OCI-LY1 (cell line): Measurements from ENCODE around the gene SLC17A9.

ENCODE experiments used
- H2AFZ ChIP-seq: fragments of 200-600 bp; sonication (generic), shearing (Covaris generic); 2 replicates; pipeline ENCODE4 v1.6.0; 2014; ENCODE audit warnings: antibody characterized with exemption, mild to moderate bottlenecking, low read length
- H3F3A ChIP-seq: fragments of 200-600 bp; sonication (generic), shearing (Covaris generic); 2 replicates; pipeline ENCODE4 v1.6.0; 2014; ENCODE audit warnings: mild to moderate bottlenecking, antibody characterized with exemption, low read length, moderate library complexity; ENCODE audit not compliant: insufficient read depth
- H3K27ac ChIP-seq: fragments of 200-600 bp; sonication (generic); 2 replicates; pipeline ENCODE4 v1.5.1; 2014; ENCODE audit warnings: low read length, mixed run types, mild to moderate bottlenecking, low read depth; ENCODE audit not compliant: poor library complexity, severe bottlenecking
- H3K27me3 ChIP-seq: fragments of 200-600 bp; sonication (generic); 2 replicates; pipeline ENCODE4 v1.6.0; 2014; ENCODE audit warnings: antibody characterized with exemption, mild to moderate bottlenecking, low read length, moderate library complexity; ENCODE audit not compliant: insufficient read depth
- H3K36me3 ChIP-seq: fragments of 200-600 bp; sonication (generic); 2 replicates; pipeline ENCODE4 v1.6.1; 2014; ENCODE audit warnings: mild to moderate bottlenecking, antibody characterized with exemption, low read length, moderate library complexity, mixed read lengths; ENCODE audit not compliant: insufficient read depth
- H3K4me1 ChIP-seq: fragments of 200-600 bp; sonication (generic); 2 replicates; pipeline ENCODE4 v1.5.1; 2014; ENCODE audit warnings: mild to moderate bottlenecking, low read length, moderate library complexity; ENCODE audit not compliant: insufficient read depth, severe bottlenecking
- H3K4me2 ChIP-seq: fragments of 200-600 bp; sonication (generic), shearing (Covaris generic); 2 replicates; pipeline ENCODE4 v1.6.1; 2014; ENCODE audit warnings: low read length
- H3K4me3 ChIP-seq: fragments of 200-600 bp; sonication (generic); 2 replicates; pipeline ENCODE4 v1.5.1; 2014; ENCODE audit warnings: low read length, low read depth, mild to moderate bottlenecking, mixed read lengths; ENCODE audit not compliant: poor library complexity, severe bottlenecking
- H3K79me2 ChIP-seq: fragments of 200-600 bp; shearing (Covaris generic); 2 replicates; pipeline ENCODE4 v1.6.1; 2016; ENCODE audit warnings: mixed run types, low read length, mixed read lengths; ENCODE audit not compliant: insufficient read depth
- H3K9ac ChIP-seq: fragments of 200-600 bp; sonication (generic), shearing (Covaris generic); 2 replicates; pipeline ENCODE4 v1.6.1; 2014; ENCODE audit warnings: mild to moderate bottlenecking, low read length, mixed read lengths
- H3K9me2 ChIP-seq: fragments of 200-600 bp; sonication (generic), shearing (Covaris generic); 2 replicates; pipeline ENCODE4 v1.6.1; 2014; ENCODE audit warnings: low read depth, mild to moderate bottlenecking, low read length, mixed read lengths
- H3K9me3 ChIP-seq: fragments of 200-600 bp; shearing (Covaris generic); 2 replicates; pipeline ENCODE4 v1.6.1; 2014; ENCODE audit warnings: low read length, mixed read lengths
- H4K20me1 ChIP-seq: fragments of 200-600 bp; sonication (generic), shearing (Covaris generic); 2 replicates; pipeline ENCODE4 v1.6.0; 2016; ENCODE audit warnings: mild to moderate bottlenecking, low read length; ENCODE audit not compliant: insufficient read depth
- EZH2 ChIP-seq: fragments of 200-600 bp; sonication (generic), shearing (Covaris generic); IDR thresholded peaks from 2 replicates; pipeline ENCODE4 v1.8.0; 2017; ENCODE audit warnings: borderline replicate concordance, mixed run types, mild to moderate bottlenecking, antibody characterized with exemption, low read length, moderate library complexity, mixed read lengths
- TF ChIP-seq, protein P1 (sequence below): fragments of 200-600 bp; sonication (generic), shearing (Covaris generic); IDR thresholded peaks from 2 replicates; pipeline ENCODE4 v1.5.1; 2017; ENCODE audit warnings: mild to moderate bottlenecking, antibody characterized with exemption, low read length, moderate library complexity, mixed read lengths

SLC17A9 gene

DNA sequence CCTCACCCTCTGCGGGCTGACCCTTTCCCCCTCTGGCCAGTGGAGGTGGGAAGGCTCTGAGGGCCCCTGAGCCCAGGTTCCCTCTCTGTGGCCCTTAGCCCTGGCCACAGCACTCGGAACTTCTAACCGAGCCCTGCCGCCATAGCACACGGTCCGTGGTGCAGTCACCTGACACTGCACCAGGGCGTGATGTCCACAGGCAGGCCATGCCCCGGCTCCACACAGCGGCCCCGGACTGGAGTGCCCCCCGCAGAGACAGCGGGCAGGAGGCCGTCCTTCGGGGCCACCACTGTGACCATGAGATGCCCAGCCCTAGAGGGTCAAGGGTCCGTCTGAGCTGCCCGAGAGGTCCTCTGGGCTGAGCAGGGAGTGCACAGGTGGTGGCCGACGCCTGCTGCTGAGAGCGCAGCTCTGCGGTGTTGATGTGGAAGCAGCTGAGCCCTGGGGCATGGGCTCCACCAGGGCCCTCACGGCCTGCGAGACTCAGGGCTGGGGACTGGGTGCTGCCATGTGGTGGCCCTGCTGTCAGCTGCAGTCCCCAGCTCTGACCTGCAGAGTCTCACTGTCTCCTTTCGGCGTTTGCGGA lies 65.4 kb downstream of the SLC17A9 start:
- Histone ChIP-seq H2AFZ (no peak overlapping the region), H3K9ac (no peak overlapping the region), H3K4me1 (no peaks in the 10 kb centered on the region), H3K9me3 (peaks cover 12% of the 10 kb centered on the region), H3K4me3 (no peak overlapping the region), H3K9me2 (no peaks in the 10 kb centered on the region), H3K79me2 (no peaks in the 10 kb centered on the region), H3K36me3 (no peaks in the 10 kb centered on the region; the same call in 1 of the 2 replicates), H3K27me3 (peaks cover 24% of the 10 kb centered on the region; the same call in 1 of the 2 replicates), H3F3A (no peaks in the 10 kb centered on the region), H3K4me2 (no peak overlapping the region), H3K27ac (no peak overlapping the region), H4K20me1 (no peaks in the 10 kb centered on the region)
- TF ChIP-seq, protein P1, sequence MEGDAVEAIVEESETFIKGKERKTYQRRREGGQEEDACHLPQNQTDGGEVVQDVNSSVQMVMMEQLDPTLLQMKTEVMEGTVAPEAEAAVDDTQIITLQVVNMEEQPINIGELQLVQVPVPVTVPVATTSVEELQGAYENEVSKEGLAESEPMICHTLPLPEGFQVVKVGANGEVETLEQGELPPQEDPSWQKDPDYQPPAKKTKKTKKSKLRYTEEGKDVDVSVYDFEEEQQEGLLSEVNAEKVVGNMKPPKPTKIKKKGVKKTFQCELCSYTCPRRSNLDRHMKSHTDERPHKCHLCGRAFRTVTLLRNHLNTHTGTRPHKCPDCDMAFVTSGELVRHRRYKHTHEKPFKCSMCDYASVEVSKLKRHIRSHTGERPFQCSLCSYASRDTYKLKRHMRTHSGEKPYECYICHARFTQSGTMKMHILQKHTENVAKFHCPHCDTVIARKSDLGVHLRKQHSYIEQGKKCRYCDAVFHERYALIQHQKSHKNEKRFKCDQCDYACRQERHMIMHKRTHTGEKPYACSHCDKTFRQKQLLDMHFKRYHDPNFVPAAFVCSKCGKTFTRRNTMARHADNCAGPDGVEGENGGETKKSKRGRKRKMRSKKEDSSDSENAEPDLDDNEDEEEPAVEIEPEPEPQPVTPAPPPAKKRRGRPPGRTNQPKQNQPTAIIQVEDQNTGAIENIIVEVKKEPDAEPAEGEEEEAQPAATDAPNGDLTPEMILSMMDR = no peak
- no peak for TF ChIP-seq EZH2
